HEK293T (cell line): ENCODE measurements around the gene MYEOV.

Experiments
- CTCF ChIA-PET: fragments of 350-600 bp; formaldehyde crosslinking; extraction: SDS; loops from one replicate; lab custom pipeline; 2021; ENCODE audit warnings: antibody characterized with exemption, inconsistent platforms; lab: Yijun Ruan, JAX
- POLR2A ChIA-PET: fragments of 350-600 bp; formaldehyde crosslinking; extraction: SDS; loops from one replicate; lab custom pipeline; 2020; ENCODE audit warnings: antibody characterized with exemption, inconsistent platforms; lab: Yijun Ruan, JAX
- DNase-seq: peaks from one replicate; pipeline ENCODE4 v3.0.0; 2012; ENCODE audit warnings: mixed read lengths; ENCODE audit errors: extremely low spot score
- ARNT ChIP-seq: fragments of 450-650 bp; IDR thresholded peaks from 2 replicates; pipeline ENCODE4 v1.6.1; 2017; ENCODE audit warnings: mild to moderate bottlenecking
- BHLHE40 ChIP-seq: fragments of 450-650 bp; IDR thresholded peaks from 2 replicates; pipeline ENCODE4 v1.6.1; 2016; ENCODE audit warnings: mild to moderate bottlenecking, moderate library complexity, borderline replicate concordance
- CTBP1 ChIP-seq: fragments of 450-650 bp; IDR thresholded peaks from 2 replicates; pipeline ENCODE4 v1.6.1; 2016; ENCODE audit warnings: borderline replicate concordance
- ELF4 ChIP-seq: fragments of 450-650 bp; IDR thresholded peaks from 2 replicates; pipeline ENCODE4 v1.6.1; 2017; ENCODE audit warnings: antibody characterized with exemption
- FOXA1 ChIP-seq: fragments of 450-650 bp; IDR thresholded peaks from 2 replicates; pipeline ENCODE4 v1.6.1; 2016; ENCODE audit warnings: mild to moderate bottlenecking
- FOXK2 ChIP-seq: fragments of 450-650 bp; IDR thresholded peaks from 2 replicates; pipeline ENCODE4 v1.6.1; 2016; ENCODE audit warnings: mild to moderate bottlenecking
- FOXM1 ChIP-seq: fragments of 450-650 bp; IDR thresholded peaks from 2 replicates; pipeline ENCODE4 v1.6.1; 2017; ENCODE audit warnings: mild to moderate bottlenecking, borderline replicate concordance
- HDGF ChIP-seq: fragments of 450-650 bp; IDR thresholded peaks from 2 replicates; pipeline ENCODE4 v1.6.1; 2017; ENCODE audit warnings: antibody characterized with exemption, borderline replicate concordance
- L3MBTL2 ChIP-seq: fragments of 450-650 bp; conservative IDR thresholded peaks from 2 replicates; pipeline ENCODE4 v1.6.1; 2016; ENCODE audit warnings: mild to moderate bottlenecking
- LEF1 ChIP-seq: fragments of 450-650 bp; IDR thresholded peaks from 2 replicates; pipeline ENCODE4 v1.6.1; 2017; ENCODE audit warnings: mild to moderate bottlenecking, borderline replicate concordance
- NFRKB ChIP-seq: fragments of 450-650 bp; IDR thresholded peaks from 2 replicates; pipeline ENCODE4 v1.6.1; 2016; ENCODE audit warnings: mild to moderate bottlenecking, moderate library complexity
- PKNOX1 ChIP-seq: fragments of 450-650 bp; IDR thresholded peaks from 2 replicates; pipeline ENCODE4 v1.6.1; 2016
- SP1 ChIP-seq: fragments of 450-650 bp; IDR thresholded peaks from 2 replicates; pipeline ENCODE4 v1.6.1; 2017
- SUZ12 ChIP-seq: fragments of 450-650 bp; IDR thresholded peaks from 2 replicates; pipeline ENCODE4 v1.6.1; 2016; ENCODE audit warnings: mild to moderate bottlenecking
- TARDBP ChIP-seq: fragments of 450-650 bp; IDR thresholded peaks from 2 replicates; pipeline ENCODE4 v1.6.1; 2016
- ZNF384 ChIP-seq: fragments of 450-650 bp; IDR thresholded peaks from 2 replicates; pipeline ENCODE4 v1.6.1; 2016

MYEOV gene

GRCh38 chr11:69305885-69306540, 12.1 kb downstream of the MYEOV start:
- TF ChIP-seq TARDBP (no peak), LEF1 (no peak), SP1 (no peak), ARNT (no peak), L3MBTL2 (no peak), SUZ12 (no peak)
- DNase-seq: no peak
- CTCF ChIA-PET: no interaction called here
- POLR2A ChIA-PET: no interaction called here

- no peak for DNase-seq
- ChIA-PET POLR2A (no interaction called here), CTCF (no interaction called here)
- TF ChIP-seq NFRKB (no peak), TARDBP (no peak), BHLHE40 (no peak), PKNOX1 (no peak), SP1 (no peak), ZNF384 (no peak), LEF1 (no peak), ARNT (no peak), L3MBTL2 (no peak)
Measured at GRCh38 chr11:69306821-69307220, 12.9 kb downstream of the MYEOV start.

GRCh38 chr11:69307421-69307820, 13.5 kb downstream of the MYEOV start:
- POLR2A ChIA-PET: no interaction called here
- no peak for DNase-seq
- CTCF ChIA-PET: no interaction called here
- no peak for TF ChIP-seq ARNT
- TF ChIP-seq FOXK2: no peak
- TF ChIP-seq SUZ12: no peak
- no peak for TF ChIP-seq TARDBP
- TF ChIP-seq LEF1: no peak
- TF ChIP-seq FOXM1: no peak
- TF ChIP-seq FOXA1: no peak
- no peak for TF ChIP-seq BHLHE40

- no peak for DNase-seq
- TF ChIP-seq BHLHE40: no peak
- no peak for TF ChIP-seq SP1
- no peak for TF ChIP-seq FOXA1
- TF ChIP-seq PKNOX1: no peak
- CTCF ChIA-PET: no interaction called here
- POLR2A ChIA-PET: no interaction called here
Measured at GRCh38 chr11:69307871-69308431, 14.0 kb downstream of the MYEOV start.

GRCh38 chr11:69308491-69308911, 14.5 kb downstream of the MYEOV start:
- CTCF ChIA-PET: no interaction called here
- POLR2A ChIA-PET: no interaction called here
- DNase-seq: no peak
- no peak for TF ChIP-seq FOXA1
- no peak for TF ChIP-seq ELF4
- TF ChIP-seq ZNF384: no peak
- no peak for TF ChIP-seq ARNT
- no peak for TF ChIP-seq FOXM1
- no peak for TF ChIP-seq CTBP1
- no peak for TF ChIP-seq BHLHE40
- no peak for TF ChIP-seq L3MBTL2
- no peak for TF ChIP-seq TARDBP
- TF ChIP-seq FOXK2: no peak
- TF ChIP-seq SUZ12: no peak
- TF ChIP-seq NFRKB: no peak
- TF ChIP-seq LEF1: no peak
- no peak for TF ChIP-seq HDGF
- no peak for TF ChIP-seq SP1
- TF ChIP-seq PKNOX1: no peak

- TF ChIP-seq FOXA1 (no peak), FOXK2 (no peak), SP1 (no peak)
- POLR2A ChIA-PET: no interaction called here
- DNase-seq: no peak
- CTCF ChIA-PET: no interaction called here
Measured at GRCh38 chr11:69308936-69309615, 15.1 kb downstream of the MYEOV start.
